Mesenteric fat pad (tissue), 1 donor: Measurements from ENCODE around the gene PHGDH. TPM values are rescaled to one million over a fixed set of nuclear protein-coding genes. Genes with fewer than 3 reads are reported as not detected.
"Not testable (repeated sequence)": the region's sequence is repeated elsewhere in the genome, so short reads cannot be mapped to it uniquely, and the experiment has no call there.

Experiments
- DNase-seq: peaks from one replicate; pipeline ENCODE4 v3.0.0-alpha.2; 2020; ENCODE audit warnings: low spot score
- total RNA-seq: library from RNA; stranded (reverse); fragmentation: NEBNext Ultra II Directional; extraction: Animal tissue kit (Norgen Biotek cat#: 25700); gene quantifications from one replicate; pipeline ENCODE4 v1.2.1, GENCODE V29; 2021
- donor health status: DM: yes; HTN: yes; CAD: no.

PHGDH gene
- total RNA-seq, 1 donor from 2014 or later, result 30.1 TPM

DNA sequence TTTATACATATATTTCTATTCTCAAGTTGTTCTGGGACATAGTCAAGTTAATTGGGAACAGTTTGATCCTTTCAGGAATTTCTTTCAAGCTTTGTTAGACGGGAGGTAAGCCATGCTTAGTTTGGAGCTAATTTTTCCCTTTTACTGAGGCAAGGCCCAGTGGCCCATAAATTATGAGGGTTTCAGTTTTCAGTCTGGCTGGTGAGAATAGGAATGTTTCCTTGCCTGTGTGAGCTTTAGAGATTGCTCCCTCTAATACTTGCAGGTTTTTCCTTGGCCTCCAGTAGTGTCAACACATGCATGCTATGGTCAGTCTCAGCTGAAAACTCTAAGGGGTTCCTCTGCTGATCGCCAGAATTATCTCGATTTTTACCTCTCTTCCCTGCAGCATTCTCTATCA, 14.1 kb upstream of the PHGDH start:
- no peak for DNase-seq

DNA sequence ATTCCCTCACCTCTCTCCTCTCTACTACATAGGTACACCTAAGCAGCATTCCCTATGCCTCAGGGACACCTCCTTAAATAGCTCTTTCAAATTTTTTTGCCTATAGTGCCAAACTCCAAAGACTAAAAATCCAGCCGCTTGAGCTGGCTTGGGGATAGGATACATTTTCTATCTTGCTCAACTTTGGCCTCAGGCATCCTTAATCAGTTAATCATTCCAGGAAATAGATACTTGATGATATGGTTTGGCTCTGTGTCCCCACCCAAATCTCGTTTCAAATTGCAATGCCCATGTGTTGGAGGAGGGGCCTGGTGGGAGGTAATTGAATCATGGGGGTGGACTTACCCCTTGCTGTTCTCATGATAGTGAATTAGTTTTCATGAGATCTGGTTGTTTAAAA, 11.4 kb upstream of the PHGDH start:
- no peak for DNase-seq

DNA sequence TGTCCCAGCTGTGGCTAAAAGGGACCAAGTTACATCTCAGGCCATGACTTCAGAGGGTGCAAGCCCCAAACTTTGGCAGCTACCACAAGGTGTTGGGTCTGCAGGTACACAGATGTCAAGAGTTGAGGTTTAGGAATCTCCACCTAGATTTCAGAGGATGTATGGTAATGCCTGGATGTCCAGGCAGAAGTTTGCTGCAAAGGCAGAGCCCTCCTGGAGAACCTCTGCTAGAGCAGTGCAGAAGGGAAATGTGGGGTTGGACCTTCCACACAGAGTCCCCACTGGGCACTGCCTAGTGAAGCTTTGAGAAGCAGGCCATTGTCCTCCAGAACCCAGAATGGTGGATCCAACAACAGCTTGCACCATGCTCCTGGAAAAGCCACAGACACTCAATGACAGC, 10.1 kb upstream of the PHGDH start:
- DNase-seq, result no peak

DNA sequence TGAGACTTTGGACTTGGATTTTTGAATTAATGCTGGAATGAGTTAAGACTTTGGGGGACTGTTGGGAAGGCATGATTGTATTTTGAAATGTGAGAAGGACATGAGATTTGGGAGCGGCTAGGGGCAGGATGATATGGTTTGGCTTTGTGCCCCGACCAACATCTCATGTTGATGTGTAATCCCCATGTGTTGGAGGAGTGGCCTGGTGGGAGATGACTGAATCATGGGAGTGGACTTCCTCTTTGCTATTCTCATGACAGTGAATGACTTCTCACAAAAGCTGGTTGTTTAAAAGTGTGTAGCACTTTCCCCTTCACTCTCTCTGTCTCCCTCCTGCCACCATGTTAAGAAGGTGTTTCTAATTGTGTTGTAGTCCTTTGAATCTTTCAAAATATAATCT, 9.3 kb upstream of the PHGDH start:
- no peak for DNase-seq

DNA sequence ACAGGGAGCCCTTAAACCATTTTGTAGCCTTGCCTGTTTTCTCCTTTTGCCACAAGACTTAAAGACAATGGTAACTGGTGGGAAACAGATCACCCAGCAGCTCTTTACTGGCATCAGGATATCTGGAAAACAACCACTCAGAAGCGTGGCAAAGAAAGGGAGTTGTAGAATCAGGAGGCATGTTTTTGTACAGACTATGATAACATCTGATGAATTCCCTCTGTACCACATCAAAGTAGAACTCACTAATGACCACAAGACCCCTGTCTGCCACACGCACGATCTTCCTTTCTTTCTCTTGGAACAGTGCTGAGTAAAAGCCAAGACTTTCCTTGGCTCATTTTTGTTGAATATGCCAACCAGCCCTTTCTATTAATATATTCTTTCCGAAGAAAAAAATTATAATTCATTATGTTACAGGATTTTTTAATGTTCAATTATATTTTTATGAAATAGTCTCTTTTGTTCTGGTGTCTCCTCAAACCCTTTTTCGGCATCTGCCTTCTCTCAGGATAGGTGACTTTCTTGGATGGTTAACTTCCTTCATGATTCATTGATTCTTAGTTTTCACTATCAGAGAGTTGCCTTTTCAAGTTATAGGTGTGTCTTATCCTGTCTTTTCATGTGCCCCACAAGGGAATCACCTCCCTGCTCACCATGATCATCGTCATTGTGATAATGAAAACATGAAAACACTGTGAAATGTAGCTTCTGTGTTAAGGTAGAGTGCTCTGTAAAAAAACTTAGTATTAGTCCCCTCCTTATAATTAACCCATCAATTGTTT, 7.9 kb upstream of the PHGDH start:
- no peak for DNase-seq

DNA sequence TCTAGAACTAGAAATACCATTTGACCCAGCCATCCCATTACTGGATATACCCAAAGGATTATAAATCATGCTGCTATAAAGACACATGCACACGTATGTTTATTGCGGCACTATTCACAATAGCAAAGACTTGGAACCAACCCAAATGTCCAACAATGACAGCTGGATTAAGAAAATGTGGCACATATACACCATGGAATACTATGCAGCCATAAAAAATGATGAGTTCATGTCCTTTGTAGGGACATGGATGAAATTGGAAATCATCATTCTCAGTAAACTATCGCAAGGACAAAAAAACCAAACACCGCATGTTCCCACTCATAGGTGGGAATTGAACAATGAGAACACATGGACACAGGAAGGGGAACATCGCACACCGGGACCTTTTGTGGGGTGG, 5.1 kb upstream of the PHGDH start:
- DNase-seq, result not testable (repeated sequence)

DNA sequence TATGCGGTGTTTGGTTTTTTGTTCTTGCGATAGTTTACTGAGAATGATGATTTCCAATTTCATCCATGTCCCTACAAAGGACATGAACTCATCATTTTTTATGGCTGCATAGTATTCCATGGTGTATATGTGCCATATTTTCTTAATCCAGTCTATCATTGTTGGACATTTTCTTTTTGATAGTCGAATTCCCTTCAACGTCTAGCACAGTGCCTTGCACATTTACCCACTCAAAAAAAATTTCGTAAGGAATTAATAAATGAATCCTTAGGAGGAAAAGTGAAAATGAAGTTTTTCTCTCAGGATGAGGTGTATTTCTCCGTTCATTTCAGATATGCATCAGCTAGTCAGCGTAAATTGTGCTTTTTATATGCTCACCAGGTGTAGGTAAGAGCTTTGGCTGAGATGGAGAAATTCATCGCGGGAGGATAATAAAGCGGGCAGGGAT, 354 bp upstream of the PHGDH start:
- not testable (repeated sequence) for DNase-seq

DNA sequence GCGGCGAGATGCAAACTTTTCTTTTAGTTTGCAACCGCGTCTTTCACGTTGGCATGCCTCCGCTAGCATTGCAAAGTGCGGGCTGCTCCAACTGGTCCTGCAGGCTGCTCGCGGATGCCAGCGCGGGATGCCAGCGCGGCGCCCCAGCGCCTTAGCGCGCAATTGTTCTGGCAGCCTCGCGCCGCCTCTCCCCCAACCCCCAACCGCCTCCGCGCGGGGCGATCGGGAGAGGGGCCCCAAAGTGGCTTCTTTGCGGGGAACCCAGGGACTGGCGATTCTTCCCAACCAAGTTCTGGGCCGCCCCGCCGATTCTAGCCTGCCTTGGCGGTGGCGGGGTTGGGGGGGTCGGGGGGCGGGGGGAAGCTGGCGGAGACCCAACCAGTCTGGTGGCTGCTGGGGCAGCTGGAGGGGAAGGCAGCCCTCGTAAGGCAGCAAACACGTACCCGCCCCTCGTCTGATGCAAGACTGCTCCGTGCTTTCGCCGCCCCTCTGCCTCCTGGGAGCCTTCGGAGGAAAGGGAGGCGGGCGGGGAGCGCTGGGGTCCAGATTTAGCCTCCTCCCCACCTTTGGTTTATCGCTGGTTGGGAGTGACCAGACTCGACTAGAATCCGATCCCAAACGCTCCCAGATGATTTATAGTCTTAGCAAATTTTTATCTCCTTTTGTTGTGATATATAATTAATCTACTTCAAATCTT, 756 bp downstream of the PHGDH start:
- no peak for DNase-seq

DNA sequence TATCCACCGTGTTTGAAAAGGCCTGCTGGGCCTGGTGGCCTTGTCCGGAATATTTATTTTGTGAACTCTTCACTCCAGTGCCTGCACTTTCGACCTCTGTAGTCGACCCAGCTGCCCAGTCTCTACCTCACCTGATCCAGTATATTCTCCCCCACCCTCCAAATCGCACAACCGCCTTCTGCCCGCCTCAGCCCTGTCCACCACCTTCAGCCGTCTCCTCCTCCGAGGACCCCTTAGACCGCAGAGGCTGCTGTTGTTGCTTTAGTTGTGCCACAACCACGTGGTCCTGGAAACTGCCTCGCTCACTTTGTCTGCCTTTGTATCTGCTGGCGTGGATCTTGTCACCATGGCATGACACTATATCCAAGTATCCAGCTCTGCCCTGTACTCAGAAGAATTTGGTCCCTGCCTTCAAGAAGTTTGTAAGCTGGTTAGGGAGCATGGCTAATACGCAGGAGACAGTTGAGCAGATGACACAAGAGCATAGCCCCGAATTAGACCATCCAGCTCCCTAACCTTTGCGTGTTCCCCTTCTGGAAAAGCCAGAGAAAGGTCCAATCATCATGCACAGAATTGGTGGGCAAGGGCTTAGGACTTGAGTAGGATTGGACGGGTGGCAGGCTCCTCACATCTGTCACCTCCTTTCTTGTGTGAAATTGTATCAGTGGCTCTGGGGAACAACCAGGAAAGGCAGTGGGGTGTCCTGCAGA, 1.5 kb downstream of the PHGDH start:
- DNase-seq, result no peak

DNA sequence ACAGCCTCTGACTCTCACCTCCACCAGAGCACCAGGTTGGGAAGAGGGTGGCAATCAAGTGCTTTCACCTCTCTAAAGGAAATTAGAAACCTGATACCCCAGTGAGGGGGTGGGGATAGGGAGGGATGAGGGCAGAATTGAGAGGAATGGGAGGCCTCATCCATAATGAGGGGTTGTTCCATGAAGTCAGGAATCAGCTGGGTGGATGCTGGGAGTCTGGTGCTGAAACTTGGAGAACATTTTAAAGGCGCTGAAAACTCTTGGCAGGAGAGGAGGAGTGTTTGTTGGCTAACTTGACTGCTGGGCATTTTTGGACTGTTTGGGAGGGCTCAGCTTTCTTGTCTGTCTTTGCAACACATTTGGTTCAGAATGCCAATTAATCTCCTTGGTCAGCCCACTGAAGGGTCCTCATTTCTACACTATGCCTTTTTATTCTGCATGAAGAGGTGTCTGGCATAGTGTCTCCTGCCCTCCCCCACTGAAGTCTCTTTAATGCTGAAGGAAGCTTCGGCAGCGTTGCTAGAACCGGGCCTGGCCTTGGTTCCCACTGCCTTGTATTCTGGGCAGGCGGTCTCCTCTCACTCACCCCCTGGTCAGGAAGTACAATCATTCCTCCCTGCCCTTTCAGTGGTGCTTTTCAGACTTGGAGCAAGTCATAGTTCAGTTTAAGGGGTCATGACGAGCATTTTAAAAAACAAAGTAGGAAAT, 2.2 kb downstream of the PHGDH start:
- no peak for DNase-seq

DNA sequence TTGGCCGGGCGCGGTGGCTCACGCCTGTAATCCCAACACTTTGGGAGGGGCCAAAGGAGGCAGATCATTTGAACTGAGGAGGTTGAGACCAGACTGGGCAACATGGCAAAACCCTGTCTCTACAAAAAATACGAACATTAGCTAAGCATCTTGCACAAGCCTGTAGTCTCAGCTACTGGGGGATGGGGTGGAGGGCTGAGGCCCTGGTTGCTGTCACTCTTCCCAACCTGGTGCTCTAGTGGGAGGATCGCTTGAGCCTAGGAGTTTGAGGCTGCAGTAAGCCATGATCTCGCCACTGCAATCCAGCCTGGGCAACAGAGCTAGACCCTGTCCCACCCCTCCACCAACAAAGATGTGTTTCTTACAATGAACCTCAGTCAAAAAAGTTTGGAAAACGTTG, 2.8 kb downstream of the PHGDH start:
- DNase-seq, result no peak

DNA sequence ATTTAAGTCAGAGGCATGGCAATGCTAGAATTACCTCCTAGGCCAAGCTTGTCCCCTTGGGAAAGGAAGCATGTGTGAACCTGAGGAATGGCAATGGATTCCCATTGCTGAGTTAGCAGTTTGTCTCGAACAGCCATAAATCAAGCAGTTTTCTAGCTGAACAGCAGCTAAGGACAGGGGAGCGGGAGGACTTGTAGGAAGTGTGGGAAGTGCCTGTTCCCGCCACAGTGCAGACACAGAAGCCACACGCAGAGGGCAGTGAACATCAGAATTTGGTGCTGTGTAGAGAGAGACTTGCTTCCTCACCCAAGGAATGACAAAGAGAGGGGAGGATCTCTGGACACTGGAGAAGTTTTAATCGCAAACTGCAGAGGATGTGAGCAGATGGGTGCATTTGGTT, 3.8 kb downstream of the PHGDH start:
- DNase-seq, result no peak

DNA sequence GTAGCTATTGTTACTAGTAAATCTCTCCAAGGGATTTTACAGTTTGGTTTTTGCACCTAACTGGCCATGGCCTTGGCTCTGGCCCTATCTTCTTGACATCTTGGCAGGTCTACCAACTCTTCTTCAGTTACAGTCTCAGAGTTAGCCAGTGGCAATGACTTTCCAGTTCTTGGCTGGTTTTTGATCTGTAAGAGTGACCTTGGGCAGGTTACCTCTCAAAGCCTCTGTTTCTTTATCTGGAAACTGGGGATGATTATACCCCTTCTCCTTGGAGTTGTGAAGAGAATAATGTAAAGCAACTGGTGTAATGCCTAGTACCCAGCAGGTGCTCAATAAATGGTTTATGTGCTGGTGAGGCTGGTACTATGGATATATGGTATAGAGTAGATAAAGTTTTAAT, 6.7 kb downstream of the PHGDH start:
- DNase-seq, result no peak

DNA sequence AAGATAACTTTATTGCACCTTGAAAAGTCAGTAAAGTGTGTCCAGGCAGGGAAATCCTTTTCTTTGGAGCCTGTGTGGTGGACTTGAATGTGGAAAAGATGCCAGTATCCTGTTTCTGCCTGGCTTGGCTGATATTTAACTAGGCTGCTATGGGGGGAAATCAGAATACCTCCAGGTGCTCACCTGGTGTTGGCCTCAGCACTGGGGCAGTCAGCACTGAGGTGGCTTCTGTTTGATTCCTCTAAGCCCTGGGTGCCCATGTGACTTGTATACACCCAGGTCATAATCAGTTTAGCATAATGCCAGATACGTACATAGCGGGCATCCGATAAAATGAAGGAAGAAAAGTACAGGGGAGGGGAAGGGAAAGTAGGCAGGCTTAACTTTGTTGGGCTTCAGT, 7.2 kb downstream of the PHGDH start:
- no peak for DNase-seq

DNA sequence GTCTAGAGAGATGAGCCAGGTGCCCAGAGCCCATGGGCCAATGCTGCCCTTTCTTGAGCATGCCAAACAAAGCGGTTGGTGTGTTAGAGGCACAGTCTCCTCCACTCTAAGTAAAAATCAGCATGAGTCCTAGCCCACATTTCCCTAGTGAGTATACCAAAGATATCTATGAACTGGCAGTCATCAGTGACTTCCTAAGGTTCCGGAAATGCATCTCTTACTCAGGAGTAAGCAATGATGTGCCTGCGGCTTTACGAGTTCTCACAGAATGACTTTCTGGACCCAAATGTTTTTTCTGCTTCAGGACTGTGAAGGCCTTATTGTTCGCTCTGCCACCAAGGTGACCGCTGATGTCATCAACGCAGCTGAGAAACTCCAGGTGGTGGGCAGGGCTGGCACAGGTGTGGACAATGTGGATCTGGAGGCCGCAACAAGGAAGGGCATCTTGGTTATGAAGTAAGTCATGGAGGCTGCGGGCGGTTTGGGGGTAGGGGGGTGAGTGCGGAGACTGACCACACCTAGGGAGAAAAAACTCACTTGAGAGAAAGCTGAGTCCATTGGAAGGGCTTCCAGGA, 9.2 kb downstream of the PHGDH start:
- no peak for DNase-seq

DNA sequence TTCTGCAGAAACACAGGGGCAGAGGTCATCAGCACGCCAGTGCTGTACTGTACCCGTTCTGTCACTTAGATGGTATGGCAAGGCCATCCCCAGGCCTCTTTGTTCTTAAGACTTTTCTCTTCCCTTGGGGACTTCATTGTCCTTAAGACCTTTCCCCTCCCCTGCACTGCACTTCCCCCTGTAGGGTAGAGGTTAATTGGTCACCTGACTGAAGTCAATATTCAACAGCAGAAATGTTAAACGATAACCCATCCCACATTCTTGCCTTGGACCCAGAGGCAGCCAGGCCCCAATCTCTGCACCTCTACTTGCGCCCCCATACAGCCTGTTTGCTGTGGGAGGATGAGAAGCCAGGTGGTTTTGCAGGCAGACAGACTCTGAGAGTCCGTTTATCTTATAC, 10.2 kb downstream of the PHGDH start:
- no peak for DNase-seq

DNA sequence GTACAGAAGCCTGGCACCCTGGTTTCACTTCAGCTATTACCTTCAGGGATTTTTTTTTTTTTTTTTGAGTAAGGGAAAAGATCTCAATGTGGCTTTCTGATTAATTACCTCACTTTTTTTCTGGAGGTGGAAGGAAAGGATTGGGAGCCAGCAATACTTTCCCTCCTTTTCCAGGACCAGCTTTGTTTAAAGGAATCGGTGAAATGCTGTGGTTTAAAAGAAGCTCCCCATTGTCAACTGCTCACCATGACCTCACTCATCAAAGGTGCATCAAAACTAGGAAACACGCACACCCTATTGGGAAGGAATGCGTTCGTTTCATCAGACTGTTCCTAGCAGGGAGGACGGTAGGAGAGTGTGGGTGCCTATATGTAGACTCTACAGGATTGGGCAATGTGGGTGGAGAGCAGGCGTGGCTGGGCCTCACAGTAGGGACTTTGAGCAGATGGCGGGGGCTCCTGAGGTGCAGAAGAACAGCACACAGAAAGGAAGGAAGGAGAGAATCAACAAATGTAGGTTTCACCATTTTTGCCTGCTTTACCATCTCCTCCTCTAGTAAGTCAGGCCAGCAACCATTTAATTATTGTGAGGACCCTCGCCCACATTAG, 13.0 kb downstream of the PHGDH start:
- DNase-seq, result no peak

DNA sequence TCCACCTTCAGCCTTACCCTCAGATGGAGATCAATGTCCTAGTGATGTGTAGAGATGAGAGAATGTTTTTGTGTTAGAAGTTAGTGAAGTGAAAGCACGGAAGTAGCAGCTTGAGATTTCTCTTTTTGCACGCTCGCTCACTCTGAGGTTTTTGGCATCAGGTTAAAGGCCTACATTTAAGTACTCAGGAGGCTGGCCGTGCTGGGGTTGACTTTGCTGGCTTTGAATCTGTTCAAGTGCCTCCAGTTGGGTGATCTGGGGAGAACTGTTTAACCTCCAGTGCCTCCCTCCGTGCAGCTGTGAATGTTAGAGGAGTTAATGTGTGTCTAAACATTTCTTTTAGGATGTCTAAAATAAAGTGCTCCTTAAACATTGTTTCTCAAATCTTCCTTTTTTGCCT, 13.9 kb downstream of the PHGDH start:
- DNase-seq, result no peak

DNA sequence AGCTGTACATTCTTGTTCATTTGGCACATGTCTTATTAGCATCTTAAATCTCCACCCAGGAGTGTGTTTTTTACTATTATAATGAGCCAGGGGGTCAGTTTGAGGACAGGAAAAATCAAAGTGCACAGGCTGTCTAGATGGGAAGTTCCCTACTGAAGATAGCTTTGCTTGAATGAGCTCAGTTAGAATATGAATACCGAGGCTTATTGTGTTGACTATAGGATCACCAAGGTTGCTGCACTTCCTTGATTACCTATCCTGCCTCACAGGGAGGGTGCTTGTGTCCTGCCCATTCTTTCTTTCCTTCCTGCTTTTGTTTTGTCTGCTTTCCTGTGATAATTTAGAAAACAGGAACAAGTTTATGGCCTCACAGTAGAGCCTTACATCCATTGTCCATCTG, 16.3 kb downstream of the PHGDH start:
- DNase-seq, result no peak

DNA sequence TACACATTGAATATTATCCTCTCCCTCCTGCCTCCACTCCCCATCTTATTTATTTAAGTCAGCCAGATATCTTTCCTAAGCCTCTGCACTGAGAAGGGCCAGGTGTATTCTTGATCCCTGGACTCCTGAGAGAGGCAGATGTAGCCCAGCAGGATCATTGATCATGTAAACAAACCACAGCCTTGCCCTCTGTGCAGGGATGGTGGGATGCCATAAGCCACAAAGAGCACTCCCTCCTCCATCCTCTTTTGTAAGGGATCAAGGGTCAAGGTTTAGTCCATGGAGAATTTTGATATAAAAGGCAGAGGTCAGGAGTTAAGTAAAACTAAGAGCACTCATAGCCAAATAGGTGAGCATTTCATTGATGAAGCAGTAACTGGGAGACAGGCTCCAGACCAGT, 17.3 kb downstream of the PHGDH start:
- no peak for DNase-seq

DNA sequence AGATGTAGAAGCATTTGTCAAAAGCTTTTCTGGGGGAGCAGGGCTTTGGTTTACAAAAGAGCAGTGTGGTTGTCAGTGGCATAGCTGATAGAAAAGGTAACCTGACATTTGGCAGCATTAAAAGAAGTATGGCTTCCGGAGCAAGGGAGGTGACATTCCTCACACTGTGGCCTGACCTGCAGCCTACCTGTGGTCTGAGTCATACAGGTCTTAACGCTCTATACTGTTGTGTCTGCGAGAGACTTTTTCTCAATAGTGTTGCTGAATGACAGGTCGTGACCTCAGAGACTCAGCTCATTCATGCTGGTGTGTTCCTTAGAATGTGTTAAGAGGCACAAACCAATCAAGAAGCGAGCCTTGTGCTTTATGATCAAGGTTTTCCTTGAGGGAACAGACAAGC, 19.3 kb downstream of the PHGDH start:
- no peak for DNase-seq
